ENCODE results near the gene GLT6D1.

GLT6D1 gene

DNA sequence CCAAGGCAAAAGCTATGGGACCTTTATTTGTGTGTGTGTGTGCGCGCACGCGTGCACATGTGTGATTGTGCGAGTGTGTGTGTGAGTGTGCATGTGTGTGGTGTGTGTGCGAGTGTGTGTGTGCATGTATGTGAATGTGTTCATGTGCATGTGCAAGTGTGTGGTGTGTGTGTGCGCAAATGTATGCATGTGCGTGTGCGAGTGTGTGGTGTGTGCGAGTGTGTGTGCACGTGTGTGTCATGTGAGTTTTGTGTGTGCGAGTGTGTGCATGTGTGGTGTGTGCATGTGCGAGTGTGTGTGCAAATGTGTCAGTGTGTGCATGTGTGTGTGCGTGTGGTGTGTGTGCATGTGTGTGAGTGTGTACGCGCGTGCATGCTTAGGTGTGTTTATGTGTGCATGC is 11.1 kb upstream of the GLT6D1 start:
- Histone ChIP-seq H3F3A (ENCODE audit: insufficient read depth) (no peaks in the 10 kb centered on the region), H4K20me1 (ENCODE audit: low read depth, low read length) (no peaks in the 10 kb centered on the region), H3K36me3 (ENCODE audit: low read length) (no peaks in the 10 kb centered on the region), H3K9me3 (ENCODE audit: insufficient read depth, low read length) (peaks cover 25% of the 10 kb centered on the region; the same call in 1 of the 2 replicates), H2AFZ (ENCODE audit: low read depth, low read length, severe bottlenecking) (no peak overlapping the region), H3K79me2 (ENCODE audit: insufficient read depth, low read length) (no peaks in the 10 kb centered on the region), H3K9me2 (replicated peaks; ENCODE audit: insufficient read depth, low read length) (no peaks in the 10 kb centered on the region), H3K9ac (ENCODE audit: low read length) (no peak overlapping the region), H3K27ac (ENCODE audit: low read depth, low read length) (no peak overlapping the region), H3K27me3 (ENCODE audit: low read length) (no peaks in the 10 kb centered on the region), H3K4me2 (ENCODE audit: low read depth, low read length, poor library complexity, severe bottlenecking) (no peak overlapping the region), H3K4me3 (ENCODE audit: insufficient read depth, low read length, poor library complexity, severe bottlenecking) (no peak overlapping the region)
- TF ChIP-seq EZH2phosphoT487 (conservative IDR thresholded peaks at IDR 0.05; ENCODE audit: low read length), result no peak
- TF ChIP-seq, protein P1, sequence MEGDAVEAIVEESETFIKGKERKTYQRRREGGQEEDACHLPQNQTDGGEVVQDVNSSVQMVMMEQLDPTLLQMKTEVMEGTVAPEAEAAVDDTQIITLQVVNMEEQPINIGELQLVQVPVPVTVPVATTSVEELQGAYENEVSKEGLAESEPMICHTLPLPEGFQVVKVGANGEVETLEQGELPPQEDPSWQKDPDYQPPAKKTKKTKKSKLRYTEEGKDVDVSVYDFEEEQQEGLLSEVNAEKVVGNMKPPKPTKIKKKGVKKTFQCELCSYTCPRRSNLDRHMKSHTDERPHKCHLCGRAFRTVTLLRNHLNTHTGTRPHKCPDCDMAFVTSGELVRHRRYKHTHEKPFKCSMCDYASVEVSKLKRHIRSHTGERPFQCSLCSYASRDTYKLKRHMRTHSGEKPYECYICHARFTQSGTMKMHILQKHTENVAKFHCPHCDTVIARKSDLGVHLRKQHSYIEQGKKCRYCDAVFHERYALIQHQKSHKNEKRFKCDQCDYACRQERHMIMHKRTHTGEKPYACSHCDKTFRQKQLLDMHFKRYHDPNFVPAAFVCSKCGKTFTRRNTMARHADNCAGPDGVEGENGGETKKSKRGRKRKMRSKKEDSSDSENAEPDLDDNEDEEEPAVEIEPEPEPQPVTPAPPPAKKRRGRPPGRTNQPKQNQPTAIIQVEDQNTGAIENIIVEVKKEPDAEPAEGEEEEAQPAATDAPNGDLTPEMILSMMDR (IDR thresholded peaks at IDR 0.05; ENCODE audit: insufficient read depth, low read length, poor library complexity, severe bottlenecking), result no peak

DNA sequence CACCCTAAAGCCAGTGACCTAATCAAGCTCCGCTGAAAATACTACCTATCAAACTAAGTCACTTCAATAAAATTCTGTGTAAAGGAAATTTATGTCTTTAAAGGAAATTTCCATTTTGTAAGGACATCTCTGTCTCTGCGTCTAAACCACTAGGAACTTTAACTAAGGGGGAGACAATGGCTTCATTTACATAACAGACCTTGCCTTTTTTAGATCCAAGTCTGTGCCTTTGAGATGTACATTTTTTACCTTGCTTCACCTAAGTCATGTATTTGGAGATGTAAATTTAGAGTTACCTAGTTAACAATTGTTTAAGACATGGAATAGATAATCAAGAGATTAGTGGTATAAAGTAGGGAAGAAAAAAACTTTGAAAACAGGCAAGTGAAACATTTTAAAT is 10.2 kb upstream of the GLT6D1 start:
- no peak overlapping the region for H3K27ac ChIP-seq (ENCODE audit: low read depth, low read length)
- no peaks in the 10 kb centered on the region for H3K27me3 ChIP-seq (ENCODE audit: low read length)
- no peak overlapping the region for H3K4me2 ChIP-seq (ENCODE audit: low read depth, low read length, poor library complexity, severe bottlenecking)
- no peak for TF ChIP-seq EZH2phosphoT487 (conservative IDR thresholded peaks at IDR 0.05; ENCODE audit: low read length)
- TF ChIP-seq, protein P1 (IDR thresholded peaks at IDR 0.05; ENCODE audit: insufficient read depth, low read length, poor library complexity, severe bottlenecking), result no peak
- H2AFZ ChIP-seq (ENCODE audit: low read depth, low read length, severe bottlenecking), result no peak overlapping the region
- no peaks in the 10 kb centered on the region for H3F3A ChIP-seq (ENCODE audit: insufficient read depth)
- H3K9me3 ChIP-seq (ENCODE audit: insufficient read depth, low read length), result peaks cover 34% of the 10 kb centered on the region; the same call in 1 of the 2 replicates
- no peaks in the 10 kb centered on the region for H3K36me3 ChIP-seq (ENCODE audit: low read length)
- H3K79me2 ChIP-seq (ENCODE audit: insufficient read depth, low read length), result no peaks in the 10 kb centered on the region
- no peaks in the 10 kb centered on the region for H3K9me2 ChIP-seq (replicated peaks; ENCODE audit: insufficient read depth, low read length)
- H3K9ac ChIP-seq (ENCODE audit: low read length), result no peak overlapping the region
- H3K4me3 ChIP-seq (ENCODE audit: insufficient read depth, low read length, poor library complexity, severe bottlenecking), result no peak overlapping the region
- no peaks in the 10 kb centered on the region for H4K20me1 ChIP-seq (ENCODE audit: low read depth, low read length)

DNA sequence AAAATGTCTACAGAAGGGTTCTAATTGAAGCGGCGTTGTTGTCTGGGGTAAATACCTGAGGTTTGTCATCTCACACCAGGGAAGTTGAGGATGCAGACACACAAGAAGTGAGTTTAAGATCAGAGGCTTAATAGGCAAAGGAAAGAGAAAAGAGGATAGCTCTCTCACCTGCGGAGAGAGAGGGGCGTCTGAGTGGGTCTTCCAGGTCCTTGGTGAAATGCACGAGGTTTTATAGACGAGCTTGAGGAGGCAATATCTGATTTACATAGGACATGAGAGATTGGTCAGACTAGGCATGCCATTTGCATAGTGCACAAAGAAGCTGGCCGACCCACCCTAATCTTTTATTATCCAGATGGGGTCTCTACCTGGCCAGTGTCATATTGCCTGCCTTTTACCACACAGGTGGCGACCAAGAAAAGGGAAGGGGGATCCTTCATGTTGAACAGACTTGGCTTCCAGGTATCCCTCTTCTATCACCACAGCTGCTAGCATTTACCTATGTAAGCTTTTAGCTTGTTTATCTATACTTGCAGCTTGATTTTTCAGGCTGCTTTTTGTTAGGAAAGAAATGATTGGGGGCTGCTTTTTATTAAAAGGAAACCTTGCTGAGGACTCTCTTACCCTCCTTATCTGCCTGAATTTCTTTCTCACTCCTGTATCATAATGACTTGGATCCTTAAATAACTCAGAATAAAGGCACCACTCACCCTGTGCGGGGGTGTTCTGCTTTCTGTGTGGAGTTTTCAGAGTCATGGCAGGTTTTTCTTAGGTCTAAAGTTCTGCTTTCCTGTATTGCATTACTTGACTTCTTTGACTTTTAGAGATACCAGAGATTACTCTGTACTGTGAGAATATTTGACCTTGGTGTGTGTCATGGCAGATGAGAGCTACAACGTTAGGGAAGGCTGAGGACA is 9.4 kb upstream of the GLT6D1 start:
- no peaks in the 10 kb centered on the region for H3K9me2 ChIP-seq (replicated peaks; ENCODE audit: insufficient read depth, low read length)
- no peak overlapping the region for H3K4me3 ChIP-seq (ENCODE audit: insufficient read depth, low read length, poor library complexity, severe bottlenecking)
- no peak for TF ChIP-seq EZH2phosphoT487 (conservative IDR thresholded peaks at IDR 0.05; ENCODE audit: low read length)
- TF ChIP-seq, protein P1 (IDR thresholded peaks at IDR 0.05; ENCODE audit: insufficient read depth, low read length, poor library complexity, severe bottlenecking), result no peak
- no peak overlapping the region for H3K4me2 ChIP-seq (ENCODE audit: low read depth, low read length, poor library complexity, severe bottlenecking)
- no peaks in the 10 kb centered on the region for H3K27me3 ChIP-seq (ENCODE audit: low read length)
- H3K79me2 ChIP-seq (ENCODE audit: insufficient read depth, low read length), result no peaks in the 10 kb centered on the region
- no peaks in the 10 kb centered on the region for H3F3A ChIP-seq (ENCODE audit: insufficient read depth)
- no peak overlapping the region for H3K27ac ChIP-seq (ENCODE audit: low read depth, low read length)
- H3K9ac ChIP-seq (ENCODE audit: low read length), result no peak overlapping the region
- no peak overlapping the region for H2AFZ ChIP-seq (ENCODE audit: low read depth, low read length, severe bottlenecking)
- no peaks in the 10 kb centered on the region for H3K36me3 ChIP-seq (ENCODE audit: low read length)
- peaks cover 38% of the 10 kb centered on the region; the same call in 1 of the 2 replicates for H3K9me3 ChIP-seq (ENCODE audit: insufficient read depth, low read length)
- H4K20me1 ChIP-seq (ENCODE audit: low read depth, low read length), result no peaks in the 10 kb centered on the region

All from SU-DHL-6 (cell line).